ENCODE measurements around the gene KANSL1.

- no peak for TF ChIP-seq RARB (CRISPR knock-in tag; IDR thresholded peaks at IDR 0.05)
- no peak for TF ChIP-seq CSRNP3 (CRISPR knock-in tag; IDR thresholded peaks at IDR 0.05)
- TF ChIP-seq PATZ1 (CRISPR knock-in tag; IDR thresholded peaks at IDR 0.05; ENCODE audit: borderline replicate concordance), result no peak
- no peak for TF ChIP-seq ARNTL (CRISPR knock-in tag; IDR thresholded peaks at IDR 0.05; ENCODE audit: borderline replicate concordance, low read depth)
- no peak for TF ChIP-seq TOX (CRISPR knock-in tag; IDR thresholded peaks at IDR 0.05; ENCODE audit: borderline replicate concordance)
- TF ChIP-seq BACH2 (CRISPR knock-in tag; IDR thresholded peaks at IDR 0.05; ENCODE audit: borderline replicate concordance), result no peak
- no peak for TF ChIP-seq ESRRG (CRISPR knock-in tag; IDR thresholded peaks at IDR 0.05)
- no peak for TF ChIP-seq PPARA (CRISPR knock-in tag; IDR thresholded peaks at IDR 0.05; ENCODE audit: borderline replicate concordance)
- TF ChIP-seq ZFP3 (CRISPR knock-in tag; IDR thresholded peaks at IDR 0.05), result no peak
Measured at GRCh38 chr17:46001390-46002310, 191.6 kb downstream of the KANSL1 start.
